Suprapubic skin (tissue), 4 donors: ENCODE data around the gene ARHGAP29.

Experiments used
- EP300 ChIP-seq: sonication (generic); formaldehyde crosslinking; IDR thresholded peaks from one replicate; pipeline ENCODE4 v1.6.1; 2017; ENCODE audit warnings: antibody characterized with exemption
- POLR2A ChIP-seq, 2 donors: fragments of 450-650 bp; IDR thresholded peaks; one replicate each; pipeline ENCODE4 v1.6.1; 2017; ENCODE audit warnings: antibody characterized with exemption in 2 of 2, mild to moderate bottlenecking in 2 of 2, moderate library complexity in 2 of 2
- POLR2AphosphoS5 ChIP-seq, 3 donors: sonication (generic); formaldehyde crosslinking; IDR thresholded peaks; one replicate each; pipeline ENCODE4 v1.6.1; 2017; ENCODE audit warnings: antibody characterized with exemption in 3 of 3
- TF ChIP-seq, protein P1 (sequence below), 2 donors: fragments of 200-600 bp in 1 of 2; fragments of 450-650 bp in 1 of 2; sonication (generic) in 1 of 2; IDR thresholded peaks; one replicate each; pipeline ENCODE4 v1.5.1; 2016 to 2019; ENCODE audit warnings: antibody characterized with exemption in 2 of 2, mild to moderate bottlenecking in 1 of 2, moderate library complexity in 1 of 2

GRCh38 chr1:94276988-94277434 lies 39.6 kb upstream of the ARHGAP29 start:
- TF ChIP-seq, protein P1, sequence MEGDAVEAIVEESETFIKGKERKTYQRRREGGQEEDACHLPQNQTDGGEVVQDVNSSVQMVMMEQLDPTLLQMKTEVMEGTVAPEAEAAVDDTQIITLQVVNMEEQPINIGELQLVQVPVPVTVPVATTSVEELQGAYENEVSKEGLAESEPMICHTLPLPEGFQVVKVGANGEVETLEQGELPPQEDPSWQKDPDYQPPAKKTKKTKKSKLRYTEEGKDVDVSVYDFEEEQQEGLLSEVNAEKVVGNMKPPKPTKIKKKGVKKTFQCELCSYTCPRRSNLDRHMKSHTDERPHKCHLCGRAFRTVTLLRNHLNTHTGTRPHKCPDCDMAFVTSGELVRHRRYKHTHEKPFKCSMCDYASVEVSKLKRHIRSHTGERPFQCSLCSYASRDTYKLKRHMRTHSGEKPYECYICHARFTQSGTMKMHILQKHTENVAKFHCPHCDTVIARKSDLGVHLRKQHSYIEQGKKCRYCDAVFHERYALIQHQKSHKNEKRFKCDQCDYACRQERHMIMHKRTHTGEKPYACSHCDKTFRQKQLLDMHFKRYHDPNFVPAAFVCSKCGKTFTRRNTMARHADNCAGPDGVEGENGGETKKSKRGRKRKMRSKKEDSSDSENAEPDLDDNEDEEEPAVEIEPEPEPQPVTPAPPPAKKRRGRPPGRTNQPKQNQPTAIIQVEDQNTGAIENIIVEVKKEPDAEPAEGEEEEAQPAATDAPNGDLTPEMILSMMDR (IDR thresholded peaks at IDR 0.05): no peak
- TF ChIP-seq POLR2A (IDR thresholded peaks at IDR 0.05) (no peak), POLR2AphosphoS5 (IDR thresholded peaks at IDR 0.05) (no peak), EP300 (no peak)
